GM18499 (cell line): ENCODE measurements around the gene CILP2.

Experiments used
- ATAC-seq: cut with Tn5 transposase; IDR thresholded peaks from one replicate; pipeline ENCODE4 v1.9.1; 2021; ENCODE audit warnings: moderate number of reproducible peaks; ENCODE audit not compliant: insufficient read depth, unreplicated experiment

The CILP2 gene, protein sequence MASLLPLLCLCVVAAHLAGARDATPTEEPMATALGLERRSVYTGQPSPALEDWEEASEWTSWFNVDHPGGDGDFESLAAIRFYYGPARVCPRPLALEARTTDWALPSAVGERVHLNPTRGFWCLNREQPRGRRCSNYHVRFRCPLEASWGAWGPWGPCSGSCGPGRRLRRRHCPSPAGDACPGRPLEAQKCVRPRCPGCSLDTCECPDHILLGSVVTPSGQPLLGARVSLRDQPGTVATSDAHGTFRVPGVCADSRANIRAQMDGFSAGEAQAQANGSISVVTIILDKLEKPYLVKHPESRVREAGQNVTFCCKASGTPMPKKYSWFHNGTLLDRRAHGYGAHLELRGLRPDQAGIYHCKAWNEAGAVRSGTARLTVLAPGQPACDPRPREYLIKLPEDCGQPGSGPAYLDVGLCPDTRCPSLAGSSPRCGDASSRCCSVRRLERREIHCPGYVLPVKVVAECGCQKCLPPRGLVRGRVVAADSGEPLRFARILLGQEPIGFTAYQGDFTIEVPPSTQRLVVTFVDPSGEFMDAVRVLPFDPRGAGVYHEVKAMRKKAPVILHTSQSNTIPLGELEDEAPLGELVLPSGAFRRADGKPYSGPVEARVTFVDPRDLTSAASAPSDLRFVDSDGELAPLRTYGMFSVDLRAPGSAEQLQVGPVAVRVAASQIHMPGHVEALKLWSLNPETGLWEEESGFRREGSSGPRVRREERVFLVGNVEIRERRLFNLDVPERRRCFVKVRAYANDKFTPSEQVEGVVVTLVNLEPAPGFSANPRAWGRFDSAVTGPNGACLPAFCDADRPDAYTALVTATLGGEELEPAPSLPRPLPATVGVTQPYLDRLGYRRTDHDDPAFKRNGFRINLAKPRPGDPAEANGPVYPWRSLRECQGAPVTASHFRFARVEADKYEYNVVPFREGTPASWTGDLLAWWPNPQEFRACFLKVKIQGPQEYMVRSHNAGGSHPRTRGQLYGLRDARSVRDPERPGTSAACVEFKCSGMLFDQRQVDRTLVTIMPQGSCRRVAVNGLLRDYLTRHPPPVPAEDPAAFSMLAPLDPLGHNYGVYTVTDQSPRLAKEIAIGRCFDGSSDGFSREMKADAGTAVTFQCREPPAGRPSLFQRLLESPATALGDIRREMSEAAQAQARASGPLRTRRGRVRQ

GRCh38 chr19:19538061-19538784, at the start of gene CILP2:
CILP2 (plus strand) TSS chr19:19538265; CDS start chr19:19538350, 85 bp downstream.
- no peak for ATAC-seq

DNA sequence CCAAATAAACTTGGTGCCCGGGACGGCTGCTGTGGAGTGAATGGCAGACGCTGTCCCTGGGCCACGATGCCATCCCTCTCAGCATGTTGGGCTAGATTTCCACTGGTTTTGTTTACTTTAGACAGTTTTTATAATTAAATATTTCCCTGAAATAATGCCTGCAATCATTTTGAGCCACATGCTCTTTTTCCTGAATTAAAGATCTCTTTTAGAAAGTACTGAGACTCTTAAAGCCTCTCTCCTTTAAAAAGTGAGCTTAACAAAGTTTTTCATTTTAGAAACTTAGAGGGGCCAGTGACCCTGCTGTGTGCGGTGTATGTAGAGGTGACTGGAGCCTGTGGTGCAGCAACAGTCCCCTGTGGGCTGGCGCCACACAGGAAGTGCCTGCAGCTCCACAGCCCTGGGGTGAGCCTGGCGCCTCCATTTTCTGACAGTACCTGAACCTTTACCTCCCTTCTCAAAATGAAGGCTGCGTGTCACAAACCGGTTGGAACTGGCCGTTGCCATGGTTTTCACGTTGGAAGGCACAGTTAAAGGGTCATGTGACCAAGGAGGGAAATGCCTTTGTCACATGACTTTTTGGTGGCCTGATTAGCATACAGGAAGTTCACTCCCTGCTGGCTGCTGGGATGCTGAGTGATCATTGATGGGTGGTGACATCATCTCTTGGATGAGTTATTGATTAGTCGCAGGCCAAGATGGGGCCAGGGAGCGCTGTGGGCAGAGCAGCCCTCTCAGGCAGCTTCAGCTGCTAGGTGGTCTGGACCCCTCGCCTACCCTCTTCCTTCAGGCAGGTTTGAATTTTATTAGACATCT, 49.0 kb upstream of the CILP2 start:
- no peak for ATAC-seq

DNA sequence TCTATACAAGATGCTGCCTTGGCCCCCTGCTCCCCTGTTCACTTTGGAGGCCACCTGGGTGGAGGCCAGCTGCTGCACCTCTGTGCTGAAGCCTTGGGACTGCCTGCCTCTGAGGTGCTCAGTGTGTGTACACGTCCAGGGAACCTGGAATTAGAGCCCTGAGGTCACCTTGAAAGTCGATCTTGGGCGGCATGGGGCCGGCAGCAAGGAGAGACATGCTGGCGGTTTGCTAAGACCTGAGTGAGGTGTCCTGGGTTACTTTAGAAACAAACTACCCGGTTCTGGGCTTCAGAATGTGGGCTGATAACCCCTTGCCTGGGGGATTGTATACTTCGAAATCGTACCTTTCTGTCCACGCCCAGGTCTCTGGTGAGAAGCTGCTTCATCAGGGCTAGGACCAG, 48.3 kb upstream of the CILP2 start:
- no peak for ATAC-seq

DNA sequence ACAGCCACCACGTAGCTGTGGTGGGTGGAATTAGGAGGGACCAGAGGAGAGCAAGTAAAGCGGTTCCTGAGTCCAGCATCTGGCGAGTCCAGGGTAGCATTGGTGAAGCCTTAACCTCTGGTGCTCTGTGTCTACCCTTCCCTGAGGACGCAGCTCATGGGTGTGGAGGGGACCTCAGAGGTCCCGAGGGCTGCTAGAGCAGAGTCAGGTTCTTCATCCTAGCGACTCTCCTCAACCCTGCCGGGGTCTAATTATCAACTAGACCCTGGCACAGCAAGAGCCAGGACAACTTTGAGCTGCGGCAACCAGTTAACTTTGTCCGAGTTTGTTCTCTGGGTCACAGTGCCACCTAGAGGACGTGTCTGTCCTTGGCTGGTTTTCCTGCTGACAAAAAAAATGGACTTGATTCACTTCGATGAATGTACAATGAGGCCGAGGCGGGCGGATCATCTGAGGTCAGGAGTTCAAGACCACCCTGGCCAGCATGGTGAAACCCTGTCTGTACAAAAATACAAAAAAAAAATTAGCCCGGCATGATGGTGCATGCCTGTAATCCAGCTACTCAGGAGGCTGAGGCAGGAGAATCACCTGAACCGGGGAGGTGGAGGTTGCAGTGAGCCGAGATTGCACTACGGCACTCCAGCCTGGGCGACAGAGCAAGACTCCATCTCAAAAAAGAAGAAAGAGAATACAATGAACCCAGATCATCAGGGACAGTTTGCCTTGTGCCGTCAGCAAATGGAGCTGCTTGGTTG, 47.7 kb upstream of the CILP2 start:
- no peak for ATAC-seq

DNA sequence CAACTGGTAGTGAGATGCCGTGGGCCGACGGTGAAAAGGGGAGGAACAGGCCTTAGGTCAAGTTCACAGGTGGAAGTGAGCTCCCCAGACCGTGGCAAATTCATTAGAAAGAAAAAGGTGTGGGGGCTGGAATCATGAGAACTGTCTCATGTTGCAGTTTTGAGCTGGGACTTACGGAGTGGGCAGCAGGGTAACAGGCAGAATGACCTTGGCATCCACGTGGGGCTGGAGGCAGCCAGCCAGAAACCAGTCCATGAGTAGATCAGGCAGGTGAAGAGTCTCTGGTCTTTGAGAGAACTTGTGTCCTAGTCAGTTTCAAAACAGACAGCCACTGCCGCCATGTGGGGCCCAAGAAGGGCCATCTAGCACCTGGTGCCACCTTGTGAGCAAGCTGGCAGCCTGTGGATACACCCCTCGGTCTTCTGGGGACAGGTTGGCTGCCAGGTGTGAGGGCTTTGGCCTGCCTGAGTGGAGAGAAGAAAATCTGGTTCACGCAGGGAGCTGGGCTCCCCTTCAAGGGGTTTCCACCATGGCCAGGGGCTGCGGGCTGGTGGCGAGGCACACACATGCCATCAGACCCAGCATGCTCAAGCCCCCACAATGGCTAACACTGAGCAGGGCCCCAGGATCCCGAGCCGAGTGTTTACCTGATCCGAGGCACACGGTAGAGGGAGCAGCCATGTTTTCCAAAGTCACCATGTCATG, 46.6 kb upstream of the CILP2 start:
- no peak for ATAC-seq

DNA sequence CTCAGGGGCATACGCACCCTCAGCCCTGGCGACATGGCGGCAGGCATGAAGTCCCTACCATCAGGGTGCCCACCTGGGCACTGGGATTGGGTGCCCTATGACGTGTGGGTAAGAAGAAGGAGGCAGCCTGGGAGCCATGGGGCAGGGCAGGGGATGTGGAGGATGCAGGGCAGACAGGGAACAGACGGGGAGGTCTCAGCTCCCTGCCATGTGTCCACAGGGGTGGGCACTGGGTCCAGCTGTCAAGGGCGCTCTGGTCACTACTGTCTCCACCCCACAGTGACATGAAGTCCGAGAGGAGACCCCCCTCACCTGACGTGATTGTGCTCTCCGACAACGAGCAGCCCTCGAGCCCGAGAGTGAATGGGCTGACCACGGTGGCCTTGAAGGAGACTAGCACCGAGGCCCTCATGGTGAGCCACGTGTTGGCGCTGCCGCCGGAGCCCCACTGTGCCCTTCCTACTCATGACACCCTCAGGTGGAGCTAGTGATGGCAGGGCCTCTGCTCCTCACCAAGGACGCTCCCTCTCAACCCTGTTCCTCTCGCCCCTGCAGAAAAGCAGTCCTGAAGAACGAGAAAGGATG, 45.9 kb upstream of the CILP2 start:
- no peak for ATAC-seq

DNA sequence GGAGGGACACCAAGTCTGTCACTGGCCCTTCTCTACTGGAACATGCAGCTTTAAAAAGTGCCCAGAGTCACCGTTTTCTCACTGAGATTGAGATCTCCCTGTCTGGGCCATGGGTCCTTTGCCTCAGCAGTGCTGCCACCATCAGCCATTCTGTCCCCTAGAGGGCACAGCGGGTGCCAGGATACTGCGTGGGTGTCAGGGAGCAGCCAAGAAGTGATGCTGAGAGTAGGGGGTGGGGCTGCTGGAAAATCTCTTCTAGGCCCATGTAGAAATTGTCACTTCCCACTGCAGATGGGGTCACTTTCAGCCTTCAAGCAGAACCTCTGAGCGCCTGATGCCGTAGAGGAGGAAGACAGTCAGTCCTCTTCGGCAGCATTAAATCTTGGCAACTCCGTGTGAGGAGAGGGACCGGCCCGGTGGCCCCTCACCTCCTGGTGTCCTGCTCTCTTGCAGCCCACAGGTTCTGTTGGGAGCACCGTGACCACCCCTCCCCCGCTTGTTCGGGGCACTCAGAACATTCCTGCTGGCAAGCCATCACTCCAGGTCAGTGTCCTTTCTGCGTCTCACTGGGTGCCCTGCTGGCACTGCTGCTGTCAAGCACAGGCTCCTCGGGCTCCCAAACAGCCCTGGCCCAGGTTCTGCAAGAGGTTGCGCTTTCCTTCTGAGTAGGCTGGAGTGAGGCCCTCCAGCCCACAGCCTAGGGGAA, 44.1 kb upstream of the CILP2 start:
- ATAC-seq: no peak

DNA sequence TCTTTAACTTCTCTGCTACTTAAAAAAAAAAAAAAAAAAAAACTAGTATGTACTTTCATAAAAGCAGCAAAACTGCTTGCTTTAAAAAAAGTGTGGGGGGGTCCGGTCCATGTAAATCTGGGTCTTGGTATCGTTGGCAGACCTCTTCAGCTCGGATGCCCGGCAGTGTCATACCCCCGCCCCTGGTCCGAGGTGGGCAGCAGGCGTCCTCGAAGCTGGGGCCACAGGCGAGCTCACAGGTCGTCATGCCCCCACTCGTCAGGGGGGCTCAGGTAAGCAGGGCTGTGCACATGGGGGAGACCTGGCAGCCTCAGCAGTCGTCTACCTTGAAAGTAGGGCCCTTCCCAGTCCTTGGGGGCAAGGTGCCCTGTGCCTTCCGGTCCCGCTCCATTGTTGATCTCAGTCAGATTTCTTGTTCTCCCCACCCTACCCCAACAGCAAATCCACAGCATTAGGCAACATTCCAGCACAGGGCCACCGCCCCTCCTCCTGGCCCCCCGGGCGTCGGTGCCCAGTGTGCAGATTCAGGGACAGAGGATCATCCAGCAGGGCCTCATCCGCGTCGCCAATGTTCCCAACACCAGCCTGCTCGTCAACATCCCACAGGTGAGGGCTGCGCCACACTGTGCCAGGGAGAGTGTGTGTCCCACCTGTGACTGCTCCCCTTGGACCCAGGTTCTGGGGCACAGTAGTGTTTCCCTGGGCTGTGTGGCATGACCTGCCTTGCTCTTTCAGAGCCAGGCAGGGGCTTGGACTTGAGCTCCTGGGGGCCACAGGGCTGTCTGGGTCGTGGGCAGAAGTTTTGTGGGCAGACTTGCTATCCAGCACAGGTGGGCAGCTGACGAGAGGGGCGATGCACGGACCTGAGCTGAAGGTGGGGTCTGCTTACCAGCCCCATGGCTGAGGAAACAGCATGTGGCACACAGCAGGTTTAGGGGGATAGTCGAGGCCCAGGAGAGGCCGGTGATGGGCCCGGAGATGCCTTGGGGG, 42.2 kb upstream of the CILP2 start:
- no peak for ATAC-seq

DNA sequence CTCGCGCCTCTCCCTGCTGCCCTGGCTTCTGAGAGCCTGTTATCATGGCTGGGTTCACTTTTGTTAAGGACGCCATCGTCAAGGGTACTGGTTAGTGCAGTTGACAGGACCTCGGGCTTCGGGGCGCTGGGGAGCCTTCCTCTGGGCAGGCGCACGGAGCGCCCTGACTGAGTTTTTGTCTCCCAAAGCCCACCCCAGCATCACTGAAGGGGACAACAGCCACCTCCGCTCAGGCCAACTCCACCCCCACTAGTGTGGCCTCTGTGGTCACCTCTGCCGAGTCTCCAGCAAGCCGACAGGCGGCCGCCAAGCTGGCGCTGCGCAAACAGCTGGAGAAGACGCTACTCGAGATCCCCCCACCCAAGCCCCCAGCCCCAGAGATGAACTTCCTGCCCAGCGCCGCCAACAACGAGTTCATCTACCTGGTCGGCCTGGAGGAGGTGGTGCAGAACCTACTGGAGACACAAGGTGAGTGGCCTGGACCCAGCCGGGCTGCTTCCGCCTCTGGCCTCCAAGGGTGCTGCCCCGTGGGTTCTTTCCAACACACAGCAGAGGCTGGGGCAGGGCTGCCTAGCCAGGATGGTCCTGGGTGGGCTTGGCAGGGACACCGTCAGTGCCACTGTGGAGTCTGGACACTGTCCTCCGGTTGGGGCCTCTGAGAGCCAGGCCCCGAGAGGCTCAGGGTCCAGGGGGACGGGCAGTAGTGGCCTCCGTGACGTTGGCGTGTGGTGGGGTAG, 39.6 kb upstream of the CILP2 start:
- no peak for ATAC-seq

GRCh38 chr19:19499272-19499995, 38.6 kb upstream of the CILP2 start:
- no peak for ATAC-seq

- no peak for ATAC-seq
Measured at GRCh38 chr19:19500975-19501644, 37.0 kb upstream of the CILP2 start.

- no peak for ATAC-seq
Measured at GRCh38 chr19:19501798-19502197, 36.3 kb upstream of the CILP2 start.

GRCh38 chr19:19502281-19502680, 35.8 kb upstream of the CILP2 start:
- ATAC-seq: no peak
